NCI-H510A treated with DMSO at 0.1 percent for 48 hours (cell line): ENCODE data around the gene PCDHA10.
"Not testable (repeated sequence)": the region's sequence is repeated elsewhere in the genome, so short reads cannot be mapped to it uniquely, and the experiment has no call there.

Source experiments
- DNase-seq: peaks from one replicate; lab custom pipeline; 2025; lab: John Stamatoyannopoulos, UW

Gene PCDHA10, protein sequence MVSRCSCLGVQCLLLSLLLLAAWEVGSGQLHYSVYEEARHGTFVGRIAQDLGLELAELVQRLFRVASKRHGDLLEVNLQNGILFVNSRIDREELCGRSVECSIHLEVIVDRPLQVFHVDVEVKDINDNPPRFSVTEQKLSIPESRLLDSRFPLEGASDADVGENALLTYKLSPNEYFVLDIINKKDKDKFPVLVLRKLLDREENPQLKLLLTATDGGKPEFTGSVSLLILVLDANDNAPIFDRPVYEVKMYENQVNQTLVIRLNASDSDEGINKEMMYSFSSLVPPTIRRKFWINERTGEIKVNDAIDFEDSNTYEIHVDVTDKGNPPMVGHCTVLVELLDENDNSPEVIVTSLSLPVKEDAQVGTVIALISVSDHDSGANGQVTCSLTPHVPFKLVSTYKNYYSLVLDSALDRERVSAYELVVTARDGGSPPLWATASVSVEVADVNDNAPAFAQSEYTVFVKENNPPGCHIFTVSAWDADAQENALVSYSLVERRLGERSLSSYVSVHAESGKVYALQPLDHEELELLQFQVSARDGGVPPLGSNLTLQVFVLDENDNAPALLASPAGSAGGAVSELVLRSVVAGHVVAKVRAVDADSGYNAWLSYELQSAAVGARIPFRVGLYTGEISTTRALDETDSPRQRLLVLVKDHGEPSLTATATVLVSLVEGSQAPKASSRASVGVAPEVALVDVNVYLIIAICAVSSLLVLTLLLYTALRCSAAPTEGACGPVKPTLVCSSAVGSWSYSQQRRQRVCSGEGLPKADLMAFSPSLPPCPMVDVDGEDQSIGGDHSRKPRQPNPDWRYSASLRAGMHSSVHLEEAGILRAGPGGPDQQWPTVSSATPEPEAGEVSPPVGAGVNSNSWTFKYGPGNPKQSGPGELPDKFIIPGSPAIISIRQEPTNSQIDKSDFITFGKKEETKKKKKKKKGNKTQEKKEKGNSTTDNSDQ

GRCh38 chr5:140855772-140856674, at the start of gene PCDHA10:
Gene PCDHA10, plus strand, starts transcription at chr5:140855897. Its CDS starts 152 bp downstream, at chr5:140856049.
- DNase-seq: peak; percentile 33

DNA sequence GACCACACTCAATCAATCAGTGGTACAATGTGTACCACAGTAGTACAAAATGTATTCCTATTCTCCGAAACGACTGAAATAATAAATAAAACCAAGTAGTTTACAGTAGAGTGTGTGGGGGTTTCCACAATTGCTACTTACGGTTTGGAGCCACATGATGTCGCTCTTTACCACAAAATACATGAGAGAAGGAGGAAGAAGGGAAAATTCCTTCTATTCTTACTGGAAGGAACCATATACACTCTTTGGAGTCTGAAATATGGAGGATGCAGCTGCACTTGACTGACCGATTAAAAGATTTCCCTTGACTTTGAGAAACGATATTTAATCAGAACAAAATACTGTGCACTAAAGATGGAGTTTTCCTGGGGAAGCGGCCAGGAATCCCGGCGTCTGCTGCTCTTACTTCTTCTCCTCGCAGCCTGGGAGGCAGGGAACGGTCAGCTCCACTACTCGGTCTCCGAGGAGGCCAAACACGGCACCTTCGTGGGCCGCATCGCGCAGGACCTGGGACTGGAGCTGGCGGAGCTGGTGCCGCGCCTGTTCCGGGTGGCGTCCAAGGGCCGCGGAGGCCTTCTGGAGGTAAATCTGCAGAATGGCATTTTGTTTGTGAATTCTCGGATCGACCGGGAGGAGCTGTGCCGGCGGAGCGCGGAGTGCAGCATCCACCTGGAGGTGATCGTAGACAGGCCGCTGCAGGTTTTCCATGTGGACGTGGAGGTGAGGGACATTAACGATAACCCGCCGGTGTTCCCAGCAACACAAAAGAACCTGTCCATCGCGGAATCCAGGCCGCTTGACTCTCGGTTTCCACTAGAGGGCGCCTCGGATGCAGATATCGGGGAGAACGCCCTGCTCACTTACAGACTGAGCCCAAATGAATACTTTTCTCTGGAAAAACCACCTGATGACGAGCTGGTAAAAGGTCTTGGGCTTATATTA, 48.6 kb upstream of the PCDHA10 start, which contains the start of gene PCDHA4:
TSS of gene PCDHA4 (plus strand) at position 235 of the 942 bp plus-strand sequence.
- DNase-seq: peak; percentile 22

DNA sequence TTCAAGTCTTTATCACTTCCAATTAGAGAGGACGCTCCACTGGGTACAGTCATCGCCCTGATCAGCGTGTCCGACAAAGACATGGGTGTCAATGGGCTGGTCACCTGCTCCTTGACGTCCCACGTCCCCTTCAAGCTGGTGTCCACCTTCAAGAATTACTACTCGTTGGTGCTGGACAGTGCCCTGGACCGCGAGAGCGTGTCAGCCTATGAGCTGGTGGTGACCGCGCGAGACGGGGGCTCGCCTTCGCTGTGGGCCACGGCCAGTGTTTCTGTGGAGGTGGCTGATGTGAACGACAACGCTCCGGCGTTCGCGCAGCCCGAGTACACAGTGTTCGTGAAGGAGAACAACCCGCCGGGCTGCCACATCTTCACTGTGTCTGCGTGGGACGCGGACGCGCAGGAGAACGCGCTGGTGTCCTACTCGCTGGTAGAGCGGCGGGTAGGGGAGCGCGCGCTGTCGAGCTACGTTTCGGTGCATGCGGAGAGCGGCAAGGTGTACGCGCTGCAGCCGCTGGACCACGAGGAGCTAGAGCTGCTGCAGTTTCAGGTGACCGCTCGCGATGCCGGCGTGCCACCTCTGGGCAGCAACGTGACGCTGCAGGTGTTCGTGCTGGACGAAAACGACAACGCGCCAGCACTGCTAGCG, 47.3 kb upstream of the PCDHA10 start:
- not testable (repeated sequence) for DNase-seq

- no peak for DNase-seq
Measured at GRCh38 chr5:140808889-140809291, 46.8 kb upstream of the PCDHA10 start.

DNA sequence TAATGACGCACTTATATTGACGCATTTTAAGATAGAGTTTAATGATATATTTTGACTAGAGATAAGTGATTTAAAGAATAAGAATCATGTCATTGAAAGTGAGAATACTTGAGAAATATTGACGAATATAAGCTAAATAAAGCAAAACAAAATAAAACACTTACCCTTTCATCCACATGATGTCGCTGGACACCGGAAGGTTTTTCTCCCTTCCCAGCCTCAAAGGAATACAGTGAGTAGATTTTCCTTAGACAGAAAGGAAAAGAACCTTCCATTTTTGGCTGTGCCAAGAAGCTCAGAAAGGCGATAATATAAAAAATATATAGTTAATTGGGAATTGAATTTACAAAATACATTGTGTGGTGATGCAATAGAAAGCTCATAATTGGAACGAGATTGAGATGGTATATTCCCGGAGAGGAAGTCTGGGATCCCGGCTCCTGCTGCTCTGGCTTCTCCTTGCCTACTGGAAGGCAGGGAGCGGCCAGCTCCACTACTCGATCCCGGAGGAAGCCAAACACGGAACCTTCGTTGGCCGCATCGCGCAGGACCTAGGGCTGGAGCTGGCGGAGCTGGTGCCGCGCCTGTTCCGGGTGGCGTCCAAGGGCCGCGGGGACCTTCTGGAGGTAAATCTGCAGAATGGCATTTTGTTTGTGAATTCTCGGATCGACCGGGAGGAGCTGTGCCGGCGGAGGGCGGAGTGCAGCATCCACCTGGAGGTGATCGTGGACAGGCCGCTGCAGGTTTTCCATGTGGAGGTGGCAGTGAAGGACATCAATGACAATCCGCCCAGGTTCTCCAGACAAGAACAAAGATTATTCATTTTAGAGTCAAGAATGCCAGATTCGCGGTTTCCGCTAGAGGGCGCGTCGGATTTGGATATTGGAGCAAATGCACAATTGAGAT, 34.1 kb upstream of the PCDHA10 start, which contains the start of gene PCDHA5:
TSS of gene PCDHA5 (plus strand) at position 239 of the 906 bp plus-strand sequence.
- no peak for DNase-seq

- DNase-seq: no peak
Measured at GRCh38 chr5:140822281-140822629, 33.4 kb upstream of the PCDHA10 start.

DNA sequence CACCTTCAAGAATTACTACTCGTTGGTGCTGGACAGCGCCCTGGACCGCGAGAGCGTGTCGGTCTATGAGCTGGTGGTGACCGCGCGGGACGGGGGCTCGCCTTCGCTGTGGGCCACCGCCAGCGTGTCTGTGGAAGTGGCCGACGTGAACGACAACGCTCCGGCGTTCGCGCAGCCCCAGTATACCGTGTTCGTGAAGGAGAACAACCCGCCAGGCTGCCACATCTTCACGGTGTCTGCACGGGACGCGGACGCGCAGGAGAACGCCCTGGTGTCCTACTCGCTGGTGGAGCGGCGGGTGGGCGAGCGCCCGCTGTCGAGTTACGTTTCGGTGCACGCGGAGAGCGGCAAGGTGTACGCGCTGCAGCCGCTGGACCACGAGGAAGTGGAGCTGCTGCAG, 32.7 kb upstream of the PCDHA10 start:
- not testable (repeated sequence) for DNase-seq

DNA sequence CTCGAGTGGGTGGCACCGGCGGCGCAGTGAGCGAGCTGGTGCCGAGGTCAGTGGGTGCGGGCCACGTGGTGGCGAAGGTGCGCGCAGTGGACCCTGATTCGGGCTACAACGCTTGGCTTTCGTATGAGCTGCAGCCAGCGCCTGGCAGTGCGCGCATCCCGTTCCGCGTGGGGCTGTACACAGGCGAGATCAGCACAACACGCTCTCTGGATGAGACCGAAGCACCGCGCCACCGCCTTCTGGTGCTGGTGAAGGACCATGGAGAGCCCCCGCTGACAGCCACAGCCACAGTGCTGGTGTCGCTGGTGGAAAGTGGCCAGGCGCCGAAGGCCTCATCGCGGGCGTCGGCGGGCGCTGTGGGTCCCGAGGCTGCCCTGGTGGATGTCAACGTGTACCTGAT, 32.2 kb upstream of the PCDHA10 start:
- DNase-seq: no peak

- no peak for DNase-seq
Measured at GRCh38 chr5:140827704-140828361, 27.9 kb upstream of the PCDHA10 start, which contains the start of gene PCDHA6. Gene PCDHA6, plus strand, starts transcription at chr5:140827960. Its CDS starts 132 bp downstream, at chr5:140828092.

DNA sequence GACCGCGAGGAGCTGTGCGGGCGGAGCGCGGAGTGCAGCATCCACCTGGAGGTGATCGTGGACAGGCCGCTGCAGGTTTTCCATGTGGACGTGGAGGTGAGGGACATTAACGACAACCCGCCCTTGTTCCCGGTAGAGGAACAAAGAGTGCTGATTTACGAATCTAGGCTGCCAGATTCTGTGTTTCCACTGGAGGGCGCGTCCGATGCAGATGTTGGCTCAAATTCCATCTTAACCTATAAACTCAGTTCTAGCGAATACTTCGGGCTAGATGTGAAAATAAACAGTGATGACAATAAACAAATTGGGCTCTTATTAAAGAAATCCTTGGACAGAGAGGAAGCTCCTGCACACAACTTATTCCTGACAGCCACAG, 27.3 kb upstream of the PCDHA10 start:
- DNase-seq: no peak

- DNase-seq: not testable (repeated sequence)
Measured at GRCh38 chr5:140829511-140830501, 25.9 kb upstream of the PCDHA10 start.

DNA sequence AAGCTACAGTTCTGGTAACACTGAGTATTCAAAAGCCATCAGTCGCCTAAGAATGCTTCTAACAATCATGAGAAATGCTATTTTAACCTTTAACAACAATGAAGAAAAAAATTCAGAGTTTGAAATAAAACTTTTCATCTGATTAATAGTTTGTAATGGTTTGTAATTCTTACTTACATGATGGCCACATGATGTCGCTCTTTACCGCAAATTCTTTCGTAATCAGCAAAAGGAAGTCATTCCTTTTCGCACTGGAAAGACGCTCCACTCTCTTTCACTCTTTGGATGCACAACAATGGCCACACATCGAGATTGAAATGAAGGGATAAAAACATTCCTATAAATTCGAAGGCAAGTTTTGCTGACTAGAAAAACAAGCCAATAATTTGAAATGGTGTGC, 21.7 kb upstream of the PCDHA10 start, which contains the start of gene PCDHA7:
TSS of gene PCDHA7 (plus strand) at position 277 of the 400 bp plus-strand sequence. CDS start at position 392, 115 bp downstream.
- peak; percentile 23 for DNase-seq

DNA sequence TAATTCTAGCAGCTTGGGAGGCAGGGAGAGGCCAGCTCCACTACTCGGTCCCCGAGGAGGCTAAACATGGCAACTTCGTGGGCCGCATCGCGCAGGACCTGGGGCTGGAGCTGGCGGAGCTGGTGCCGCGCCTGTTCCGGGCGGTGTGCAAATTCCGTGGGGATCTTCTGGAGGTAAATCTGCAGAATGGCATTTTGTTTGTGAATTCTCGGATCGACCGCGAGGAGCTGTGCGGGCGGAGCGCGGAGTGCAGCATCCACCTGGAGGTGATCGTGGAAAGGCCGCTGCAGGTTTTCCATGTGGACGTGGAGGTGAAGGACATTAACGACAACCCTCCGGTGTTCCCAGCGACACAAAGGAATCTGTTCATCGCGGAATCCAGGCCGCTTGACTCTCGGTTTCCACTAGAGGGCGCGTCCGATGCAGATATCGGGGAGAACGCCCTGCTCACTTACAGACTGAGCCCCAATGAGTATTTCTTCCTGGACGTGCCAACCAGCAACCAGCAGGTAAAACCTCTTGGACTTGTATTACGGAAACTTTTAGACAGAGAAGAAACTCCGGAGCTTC, 21.2 kb upstream of the PCDHA10 start:
- not testable (repeated sequence) for DNase-seq

- no peak for DNase-seq
Measured at GRCh38 chr5:140835622-140836510, 19.8 kb upstream of the PCDHA10 start.
